GM19467 (cell line): ENCODE results near the gene SULT1C4.
"Not testable (repeated sequence)": the region's sequence is repeated elsewhere in the genome, so short reads cannot be mapped to it uniquely, and the experiment has no call there.

Source experiments
- ATAC-seq: cut with Tn5 transposase; IDR thresholded peaks from one replicate; pipeline ENCODE4 v1.9.1; 2021; ENCODE audit warnings: mild to moderate bottlenecking, moderate library complexity; ENCODE audit not compliant: unreplicated experiment

The SULT1C4 gene

DNA sequence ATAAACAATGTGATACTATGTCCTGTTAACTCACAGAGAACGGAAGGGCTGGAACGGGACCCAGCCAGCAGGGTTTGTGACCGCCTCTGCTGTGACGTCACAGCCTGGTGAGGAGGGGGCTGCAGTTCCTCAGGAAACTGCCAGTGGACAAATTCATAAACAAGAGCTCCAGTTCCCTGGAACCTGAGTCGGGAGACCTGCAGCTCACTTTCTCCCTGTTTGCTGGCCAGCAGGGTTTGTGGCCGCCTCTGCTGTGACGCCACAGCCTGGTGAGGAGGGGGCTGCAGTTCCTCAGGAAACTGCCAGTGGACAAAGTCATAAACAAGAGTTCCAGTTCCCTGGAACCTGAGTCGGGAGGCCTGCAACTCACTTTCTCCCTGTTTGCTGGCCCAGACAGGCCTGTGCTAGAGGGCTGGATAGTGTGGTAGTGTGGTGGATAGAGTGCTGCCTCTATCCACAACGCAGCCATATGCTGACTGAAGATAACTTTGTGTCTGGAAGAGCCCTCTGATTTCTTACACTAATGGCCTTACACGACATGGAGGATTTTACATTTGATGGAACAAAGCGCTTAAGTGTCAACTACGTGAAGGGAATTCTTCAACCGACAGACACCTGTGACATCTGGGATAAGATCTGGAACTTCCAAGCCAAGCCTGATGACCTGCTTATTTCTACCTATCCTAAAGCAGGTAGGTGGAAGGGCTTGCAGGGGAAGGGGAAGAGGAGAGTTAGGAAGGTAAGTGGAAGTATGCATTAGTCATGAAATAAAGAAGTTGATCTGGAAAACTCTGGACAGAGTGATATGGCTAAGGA lies at the start of gene SULT1C4:
SULT1C4 (plus strand) TSS at position 140 of the 816 bp plus-strand sequence; CDS start at position 524, 384 bp downstream.
- ATAC-seq = no peak

DNA sequence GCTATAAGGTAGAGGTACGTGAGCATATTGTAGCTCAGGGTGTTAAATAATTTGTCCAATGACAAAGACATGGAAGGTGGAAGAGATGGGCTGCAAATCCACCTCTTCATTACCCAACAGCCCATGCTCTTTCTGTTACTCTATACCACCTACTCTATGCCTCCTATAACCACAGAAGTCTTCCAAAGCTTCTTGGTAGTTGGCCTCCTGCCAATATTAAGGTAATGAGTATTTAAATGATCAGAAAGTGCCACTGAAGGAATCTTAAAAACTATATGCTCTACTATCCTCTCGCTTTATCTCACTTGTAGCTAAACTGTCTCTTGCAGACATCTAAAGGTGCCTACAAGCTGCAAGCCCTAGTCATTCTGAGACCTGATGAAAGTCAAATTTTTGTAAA lies 48.0 kb upstream of the SULT1C4 start:
- ATAC-seq = no peak

DNA sequence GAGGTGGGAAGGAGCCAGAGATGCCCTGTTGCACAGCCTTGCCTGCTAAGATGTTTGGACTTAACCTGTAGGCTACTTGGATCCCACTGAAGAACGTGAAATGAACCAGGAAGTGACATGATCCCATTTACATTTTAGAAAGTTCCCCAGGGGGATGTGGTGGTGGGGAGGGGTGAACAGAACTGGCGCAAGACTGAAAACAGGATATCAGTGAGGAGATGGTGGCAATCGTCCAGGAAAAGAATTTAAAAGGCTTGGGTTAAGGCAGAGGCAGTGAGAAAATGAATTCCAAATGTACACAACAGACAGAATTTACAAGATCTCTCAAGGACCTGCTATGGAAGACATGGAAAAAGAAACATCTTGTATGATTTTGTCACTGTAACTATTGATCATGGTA lies 46.8 kb upstream of the SULT1C4 start:
- ATAC-seq = no peak

DNA sequence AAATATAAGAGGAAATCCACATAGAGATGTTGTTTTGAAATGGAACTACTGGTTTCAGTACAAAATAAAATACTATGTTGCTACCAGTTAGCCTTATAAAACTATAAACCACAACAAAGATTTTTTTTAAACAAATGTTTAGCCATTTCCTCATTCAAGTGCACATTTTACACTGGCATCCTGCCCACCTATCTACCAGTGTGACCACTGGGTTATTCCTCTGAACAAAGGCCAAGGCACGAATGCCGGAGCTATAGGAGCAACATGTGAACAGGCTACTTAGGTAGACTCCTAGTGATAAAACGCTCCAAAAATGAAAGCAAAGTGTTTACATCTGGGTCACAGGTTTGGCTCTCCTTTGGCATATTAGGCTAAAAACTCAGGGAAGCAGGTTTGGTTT lies 31.8 kb upstream of the SULT1C4 start:
- ATAC-seq = no peak

DNA sequence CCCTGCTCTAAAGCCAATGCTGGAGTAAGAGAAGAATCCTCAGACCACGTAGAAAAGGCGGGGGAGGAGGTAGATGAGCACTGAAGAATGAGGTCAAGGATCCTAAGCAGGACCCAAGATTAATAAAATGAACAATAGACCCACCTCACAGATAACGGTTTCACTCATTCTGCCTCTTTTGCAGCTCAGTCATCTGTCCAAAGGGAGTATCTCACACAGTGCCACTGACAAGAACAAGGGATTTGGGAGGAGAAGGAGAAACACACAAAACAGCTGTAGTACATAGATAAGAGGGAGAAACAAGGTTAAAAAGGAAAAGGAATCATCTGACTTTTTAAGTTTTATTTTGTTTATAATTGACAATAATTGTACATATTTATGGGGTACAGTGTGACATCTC lies 30.9 kb upstream of the SULT1C4 start:
- no peak for ATAC-seq

DNA sequence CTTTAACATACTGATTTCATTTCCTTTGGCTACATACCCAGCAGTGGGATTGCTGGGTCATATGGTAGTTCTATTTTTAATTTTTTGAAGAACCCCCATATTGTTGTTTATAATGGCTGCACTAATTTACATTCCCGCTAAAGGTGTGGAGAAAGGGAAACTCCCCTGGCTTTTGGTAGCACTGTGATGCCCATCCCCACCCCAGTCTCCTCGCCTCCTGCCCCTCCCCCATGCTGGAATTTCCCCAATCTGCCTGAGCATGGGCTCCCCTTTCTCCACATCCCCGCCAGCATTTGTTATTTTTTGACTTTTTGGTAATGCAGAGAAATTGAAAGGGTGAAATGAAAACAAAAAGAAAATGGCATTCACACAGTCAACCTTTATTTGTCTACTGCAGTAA lies 30.0 kb upstream of the SULT1C4 start:
- ATAC-seq = no peak

DNA sequence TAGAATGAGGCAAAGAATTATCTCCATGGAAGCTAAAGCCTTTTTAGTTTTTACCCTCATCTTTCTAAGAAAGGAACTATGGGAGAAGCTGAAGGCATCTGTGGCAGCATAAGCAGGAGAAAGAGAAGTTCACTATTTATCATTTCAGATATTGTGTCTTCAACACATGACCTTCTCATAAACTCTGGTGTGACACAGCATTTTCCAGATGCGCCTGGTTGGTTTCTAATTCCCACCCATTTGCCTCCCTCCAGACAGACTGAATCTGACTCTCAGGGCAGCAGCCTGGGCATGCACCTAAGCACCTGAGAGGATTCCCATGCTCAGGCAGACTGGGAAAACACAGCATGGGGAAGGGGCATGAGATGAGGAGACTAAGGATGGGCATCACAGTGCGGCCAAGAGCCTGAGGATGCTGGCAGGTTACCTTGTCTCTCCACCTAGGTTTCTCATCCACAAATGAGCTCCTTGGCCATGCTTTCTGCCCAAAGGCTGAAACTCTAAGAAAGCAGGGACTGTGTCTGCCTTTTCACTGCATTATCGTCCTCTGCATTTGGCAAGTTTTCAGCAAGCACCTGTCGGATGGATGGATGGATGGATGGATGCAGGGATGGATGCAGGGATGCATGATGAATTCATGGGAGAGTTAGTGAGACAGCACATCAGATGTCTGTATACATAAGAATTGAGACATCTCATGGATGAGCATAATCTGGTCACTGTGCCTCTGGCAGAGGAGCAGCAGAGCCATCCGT lies 28.8 kb upstream of the SULT1C4 start:
- ATAC-seq = no peak

DNA sequence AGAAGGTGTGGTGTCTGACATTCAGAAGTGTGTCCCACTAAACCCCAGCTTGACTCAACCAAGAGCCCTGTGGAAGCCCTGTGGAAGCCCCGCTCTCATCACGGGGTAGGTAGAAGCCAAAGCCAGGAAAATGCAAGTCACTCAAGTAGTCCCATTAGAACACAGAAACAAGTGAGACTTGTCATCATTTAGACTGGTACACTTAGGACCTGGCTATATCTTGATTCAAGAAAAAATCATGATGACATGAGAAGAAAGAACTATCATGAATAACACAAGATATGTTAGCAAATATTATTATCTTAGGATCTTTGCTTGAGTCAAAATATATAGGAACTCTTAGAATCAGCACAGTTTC lies 28.2 kb upstream of the SULT1C4 start:
- no peak for ATAC-seq

DNA sequence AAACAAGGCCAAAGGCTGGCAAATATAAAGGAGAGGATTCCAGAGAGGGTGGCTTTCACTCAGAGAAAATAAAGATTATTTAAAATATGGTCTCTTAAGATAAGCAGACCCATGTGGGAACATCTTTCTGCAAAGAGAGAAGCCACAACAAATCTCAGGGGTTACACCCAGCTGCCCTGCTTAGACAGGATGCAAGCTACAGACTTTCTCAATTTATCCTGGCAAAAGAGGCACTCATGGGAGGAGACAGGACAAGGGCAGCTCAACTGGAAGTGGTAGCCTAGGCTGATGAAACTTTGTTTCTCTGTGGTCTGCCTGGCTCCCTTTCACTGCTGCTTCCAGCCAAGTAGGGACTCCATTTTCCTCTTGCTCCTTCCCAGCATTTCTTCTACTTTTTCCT lies 25.9 kb upstream of the SULT1C4 start:
- ATAC-seq = no peak

DNA sequence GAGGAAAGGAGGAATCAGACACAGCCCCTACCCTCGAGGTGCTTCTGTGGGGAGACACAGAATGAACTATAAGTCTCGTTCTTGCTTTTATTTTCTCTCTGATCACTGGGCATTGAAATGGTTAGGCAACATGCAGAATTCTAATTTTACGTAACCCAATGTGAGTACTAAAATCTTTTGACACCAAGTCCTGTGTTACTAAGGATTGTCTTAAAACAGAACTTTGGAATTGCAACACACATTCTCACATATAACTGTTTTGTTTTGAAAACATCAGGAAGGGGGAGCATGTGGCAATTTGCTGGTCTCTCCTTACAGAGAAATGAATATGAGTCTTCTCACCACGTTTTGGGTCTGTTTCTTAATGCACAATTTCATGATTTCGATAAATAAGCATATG lies 23.6 kb upstream of the SULT1C4 start:
- no peak for ATAC-seq

DNA sequence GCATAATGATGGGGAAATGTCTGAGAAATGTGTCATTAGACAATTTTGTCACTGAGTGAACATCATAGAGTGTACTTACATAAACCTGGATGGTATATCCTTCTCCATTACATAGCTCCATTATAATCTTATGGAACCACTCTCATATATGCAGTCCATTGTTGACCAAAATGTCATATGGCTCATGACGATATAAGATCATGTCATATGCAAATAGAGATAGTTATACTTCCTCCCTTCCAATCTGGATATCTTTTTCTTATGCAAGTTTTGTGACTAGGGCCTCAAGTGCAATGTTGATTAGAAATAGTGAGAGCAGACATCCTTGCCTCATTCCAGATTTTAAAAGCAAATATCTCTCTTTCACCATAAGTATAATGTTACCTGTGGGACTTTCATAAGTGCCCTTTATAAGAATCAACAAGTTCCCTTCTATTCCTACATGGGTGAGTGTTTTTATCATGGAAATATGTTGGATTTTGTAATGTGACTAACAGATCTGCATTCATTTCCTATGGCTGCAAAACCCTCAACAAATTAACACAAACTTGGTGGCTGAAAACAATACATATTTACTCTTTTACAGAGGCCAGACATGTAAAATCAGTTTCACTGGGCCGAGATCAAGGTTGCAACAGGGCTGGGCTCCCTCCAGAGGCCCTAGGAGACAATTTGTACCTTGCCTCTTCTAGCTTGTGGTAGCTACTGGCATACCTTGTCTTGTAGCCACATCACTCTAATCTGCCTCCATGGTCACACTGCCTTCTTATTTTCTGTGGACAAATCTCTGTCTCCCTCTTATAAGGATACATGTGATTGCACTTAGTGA lies 21.6 kb upstream of the SULT1C4 start:
- ATAC-seq = no peak

DNA sequence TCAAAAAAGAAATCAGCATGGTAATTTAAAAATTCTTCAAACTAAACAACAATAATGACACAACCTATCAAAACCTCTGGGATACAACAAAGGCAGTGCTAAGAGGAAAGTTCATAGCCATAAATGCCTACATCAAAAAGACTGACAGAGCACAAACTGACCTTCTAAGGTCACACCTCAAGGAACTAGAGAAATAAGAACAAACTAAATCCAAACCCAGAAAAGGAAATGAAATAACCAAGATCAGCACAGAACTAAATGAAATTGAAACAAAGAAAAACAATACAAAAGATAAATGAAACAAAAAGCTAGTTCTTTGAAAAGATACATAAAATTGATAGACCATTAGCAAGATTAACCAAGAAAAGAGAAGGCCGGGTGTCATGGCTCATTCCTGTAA lies 18.4 kb upstream of the SULT1C4 start:
- not testable (repeated sequence) for ATAC-seq

DNA sequence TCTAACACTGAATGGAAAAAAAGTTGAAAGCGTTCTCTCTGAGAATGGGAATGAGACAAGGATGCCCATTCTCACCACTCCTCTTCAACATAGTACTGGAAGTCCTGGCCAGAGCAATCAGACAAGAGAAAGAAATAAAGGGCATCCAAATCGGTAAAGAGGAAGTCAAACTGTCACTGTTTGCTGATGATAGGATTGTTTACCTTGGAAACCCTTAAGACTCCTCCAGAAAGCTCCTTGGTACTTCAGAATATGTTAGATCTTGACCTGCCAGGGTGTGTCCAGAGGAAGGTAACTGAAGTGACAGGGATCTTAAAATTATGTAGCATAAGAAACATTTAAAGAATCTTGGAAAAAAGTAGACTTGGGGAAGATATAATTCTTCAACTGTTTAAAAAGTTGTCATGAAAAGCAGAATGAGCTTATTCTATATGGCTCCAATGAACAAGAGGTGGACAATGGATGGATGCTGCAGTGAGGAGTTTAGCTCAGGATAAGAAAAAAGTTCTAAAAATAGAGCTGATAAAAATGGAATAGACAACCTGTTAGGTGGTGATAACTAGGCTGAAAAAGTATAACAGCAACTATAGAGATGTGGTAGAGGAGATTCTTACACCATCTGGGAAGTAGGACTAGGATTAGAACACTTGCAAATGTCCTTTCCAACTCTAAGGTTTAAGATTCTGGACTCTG lies 16.8 kb upstream of the SULT1C4 start:
- no peak for ATAC-seq

DNA sequence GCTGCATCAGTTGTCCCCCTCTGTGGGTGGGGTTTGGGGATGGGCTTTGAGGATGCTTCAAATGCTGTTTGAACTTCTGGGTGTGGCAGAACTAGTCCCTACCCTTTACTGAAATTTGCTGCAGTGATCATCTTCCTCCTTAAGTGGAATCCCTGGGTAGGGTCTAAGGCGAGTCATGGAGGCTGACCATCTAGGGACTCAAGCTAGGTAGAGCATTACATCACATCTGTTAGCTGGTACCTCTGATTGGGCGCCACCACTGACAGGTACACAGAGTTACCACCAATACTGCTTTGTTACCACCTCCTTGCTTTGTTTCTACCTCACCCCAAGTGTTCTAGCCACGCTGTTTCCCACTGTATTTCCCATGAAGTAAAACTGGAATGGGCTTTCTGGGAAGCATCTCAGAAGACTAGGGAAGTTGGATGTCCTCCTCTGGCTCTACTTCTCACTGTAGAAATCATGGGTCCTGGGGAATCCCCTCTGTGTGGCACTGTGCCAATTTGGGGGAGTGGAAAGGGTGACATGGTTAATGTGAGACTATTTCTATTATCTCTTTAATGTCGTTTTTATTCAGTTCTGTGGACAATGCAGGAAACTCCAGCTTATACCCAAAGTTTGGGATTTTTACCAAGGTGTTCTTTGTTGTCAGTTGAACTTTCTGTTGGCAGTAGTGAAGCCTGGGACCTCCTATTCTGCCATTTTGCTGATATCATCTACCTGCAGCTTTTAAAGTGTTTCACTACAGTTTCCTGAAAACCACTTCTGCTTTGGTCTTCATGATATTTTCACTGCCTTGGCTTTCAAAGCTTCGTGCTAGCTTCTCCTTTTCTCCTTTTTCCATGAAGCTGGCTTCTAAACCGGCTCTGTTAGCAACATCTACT lies 14.5 kb upstream of the SULT1C4 start:
- ATAC-seq = no peak

DNA sequence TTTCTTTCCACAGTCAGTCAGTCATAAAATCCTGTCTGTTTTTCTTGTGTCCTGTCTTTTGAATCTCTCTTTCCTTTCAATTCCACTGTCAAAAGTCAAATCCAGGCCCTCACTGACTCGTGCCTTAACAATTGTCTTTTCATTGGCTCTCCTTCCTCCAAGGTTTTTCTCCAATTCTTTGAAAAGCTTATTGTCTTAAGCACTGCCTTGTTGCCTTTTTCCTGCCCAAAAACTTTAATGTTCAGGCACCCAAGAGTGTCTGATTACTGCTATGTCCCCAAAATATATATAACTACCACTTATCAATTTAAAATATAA lies 13.9 kb upstream of the SULT1C4 start:
- no peak for ATAC-seq

DNA sequence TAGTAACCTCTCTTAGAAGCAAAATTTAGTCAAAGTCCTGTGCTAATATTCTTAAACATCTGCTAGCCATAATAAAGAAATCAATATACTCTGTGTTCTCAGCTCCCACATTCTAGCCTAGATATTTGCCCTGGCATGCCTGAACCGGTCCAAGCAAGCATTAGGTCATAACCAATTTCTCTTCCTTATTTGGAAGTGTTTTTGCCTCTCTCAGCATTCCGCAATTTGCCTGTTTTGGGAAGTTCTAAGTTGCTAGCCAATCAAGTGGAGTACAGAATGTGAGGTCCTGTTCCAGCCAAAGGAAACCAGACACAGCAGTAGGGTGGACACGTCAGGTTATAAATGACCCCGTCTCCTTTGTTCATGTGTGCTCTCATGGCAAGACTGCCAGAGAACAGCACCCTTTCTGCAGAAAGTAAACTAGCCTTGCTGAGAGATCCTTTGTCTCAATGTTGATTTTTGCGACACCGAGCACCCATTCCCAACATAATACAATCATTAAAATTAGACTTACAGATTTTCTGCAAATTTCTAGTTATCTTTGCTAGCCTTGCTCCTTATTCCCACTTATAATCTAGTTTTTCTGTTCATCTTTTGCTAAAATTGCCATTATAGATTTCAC lies 13.0 kb upstream of the SULT1C4 start:
- ATAC-seq = no peak

DNA sequence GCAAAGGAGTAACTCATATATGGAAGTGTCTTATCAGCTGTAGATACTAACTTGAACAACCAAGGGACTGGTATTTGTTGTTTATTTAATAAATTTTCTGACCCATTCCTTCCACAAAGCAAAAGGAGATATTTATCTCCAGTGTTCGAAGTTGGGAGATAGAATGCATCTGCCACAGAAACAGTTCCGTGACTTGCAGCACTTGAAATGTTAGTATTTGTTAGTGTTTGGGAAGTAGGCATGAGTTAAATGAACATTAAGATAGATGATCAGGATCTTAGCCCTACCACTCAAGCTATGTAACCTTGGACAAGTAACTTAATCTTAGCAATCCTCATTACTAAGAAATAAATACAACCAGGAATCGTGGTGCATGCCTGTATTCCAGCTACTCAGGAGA lies 12.1 kb upstream of the SULT1C4 start:
- ATAC-seq = no peak

DNA sequence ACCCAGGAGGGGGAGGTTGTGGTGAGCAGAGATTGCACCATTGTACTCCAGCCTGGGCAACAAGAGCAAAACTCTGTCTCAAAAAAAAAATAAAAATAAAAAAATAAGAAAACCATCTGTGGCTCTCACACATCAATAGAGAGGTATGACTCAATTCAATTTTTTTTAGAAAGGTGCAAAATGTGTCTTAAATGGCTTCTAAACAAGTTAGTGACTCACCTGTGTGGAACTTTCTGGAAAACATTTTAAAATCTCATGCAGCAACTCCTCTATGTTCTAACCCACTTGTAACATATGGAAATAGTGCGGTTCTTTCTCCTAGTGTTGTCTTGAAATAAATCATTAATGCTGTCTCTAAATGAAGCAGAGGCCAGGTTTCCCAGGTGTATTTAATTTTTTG lies 10.7 kb upstream of the SULT1C4 start:
- no peak for ATAC-seq

DNA sequence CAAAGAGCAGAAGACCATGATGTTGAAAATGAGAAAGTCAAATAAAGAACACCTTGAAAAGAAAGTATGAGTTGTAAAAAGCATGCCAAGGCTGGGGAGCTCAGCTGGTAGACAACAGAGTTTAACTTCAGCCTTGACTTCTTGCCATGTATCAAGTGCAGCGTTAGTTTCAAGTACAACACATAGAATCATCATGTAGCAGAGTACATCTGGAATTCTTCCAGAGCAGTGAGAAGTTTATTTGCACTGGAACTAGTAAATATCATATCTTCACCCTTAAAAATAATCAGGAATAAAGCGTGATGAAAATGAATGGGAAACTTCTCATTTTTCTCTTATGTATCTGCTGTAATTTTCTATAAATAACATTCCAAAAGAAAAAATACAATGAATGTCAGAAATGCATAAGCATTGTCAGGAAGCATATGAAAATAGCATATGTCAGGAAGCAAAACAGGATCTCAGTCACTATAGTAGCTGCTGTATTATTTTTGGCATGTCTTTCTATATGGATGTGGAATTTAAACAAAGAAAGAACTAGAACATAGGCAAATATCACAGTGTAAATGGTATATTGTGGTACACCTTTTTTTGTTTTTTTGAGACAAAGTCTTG lies 10.1 kb upstream of the SULT1C4 start:
- no peak for ATAC-seq
